Measurements from ENCODE around the gene IL36RN. TPM values are rescaled to one million over a fixed set of nuclear protein-coding genes. Genes with fewer than 3 reads are reported as not detected.
"Not testable (repeated sequence)": the region's sequence is repeated elsewhere in the genome, so short reads cannot be mapped to it uniquely, and the experiment has no call there.

The IL36RN gene
- total RNA-seq, 4 donors from 2014 or later: not detected

GRCh38 chr2:113089916-113090315, 30.9 kb downstream of the IL36RN start:
- TF ChIP-seq CTCF (IDR thresholded peaks at IDR 0.05): no peak
- TF ChIP-seq POLR2A (IDR thresholded peaks at IDR 0.05): no peak
- Histone ChIP-seq H3K36me3 (no peaks in the 10 kb centered on the region), H3K27ac (no peak overlapping the region), H3K4me3 (no peak overlapping the region), H3K27me3 (no peaks in the 10 kb centered on the region), H3K9me3 (no peaks in the 10 kb centered on the region), H3K4me1 (no peaks in the 10 kb centered on the region)
- DNase-seq: no peak

DNA sequence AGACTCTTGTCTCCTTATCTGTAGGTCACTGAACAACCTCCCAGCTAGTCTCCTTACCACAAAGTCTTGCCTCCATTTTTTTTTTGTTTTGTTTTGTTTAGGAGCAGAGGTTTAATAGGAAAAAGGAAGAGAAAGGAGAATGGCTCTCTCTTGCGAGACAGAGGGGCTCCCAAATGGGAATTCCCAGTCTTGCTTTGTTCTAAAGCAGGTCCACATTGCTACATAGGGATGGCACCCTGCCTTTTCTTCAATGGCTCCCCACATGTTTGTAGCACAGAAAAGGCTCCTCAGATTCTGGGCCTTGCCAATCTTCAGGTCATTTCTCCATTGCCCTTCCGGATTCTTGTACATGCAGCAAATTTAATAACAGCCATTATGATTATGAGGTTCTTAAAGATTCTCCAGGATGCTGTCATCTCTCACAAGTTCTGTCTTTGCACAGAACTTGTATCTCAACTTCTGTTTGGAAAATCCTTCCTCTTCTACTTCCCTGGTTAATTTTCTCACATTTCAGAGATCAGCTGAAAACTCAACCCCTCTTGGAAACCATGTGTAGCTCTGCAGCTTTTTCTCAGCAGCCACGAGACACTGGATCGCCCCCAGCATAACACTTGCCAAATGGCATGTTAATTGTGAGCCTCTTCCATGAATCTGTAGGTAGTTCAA, 32.4 kb downstream of the IL36RN start:
- Histone ChIP-seq H3K27ac (no peak overlapping the region), H3K4me3 (no peak overlapping the region), H3K36me3 (no peaks in the 10 kb centered on the region), H3K27me3 (no peaks in the 10 kb centered on the region), H3K4me1 (no peaks in the 10 kb centered on the region), H3K9me3 (no peaks in the 10 kb centered on the region)
- DNase-seq: no peak
- TF ChIP-seq POLR2A (IDR thresholded peaks at IDR 0.05): no peak
- TF ChIP-seq CTCF (IDR thresholded peaks at IDR 0.05): no peak

- no peaks in the 10 kb centered on the region for H3K27me3 ChIP-seq
- DNase-seq: no peak
- no peaks in the 10 kb centered on the region for H3K36me3 ChIP-seq
- H3K4me3 ChIP-seq: no peak overlapping the region
- H3K27ac ChIP-seq: no peak overlapping the region
- H3K4me1 ChIP-seq: no peaks in the 10 kb centered on the region
- H3K9me3 ChIP-seq: no peaks in the 10 kb centered on the region
- TF ChIP-seq CTCF (IDR thresholded peaks at IDR 0.05) (no peak), POLR2A (IDR thresholded peaks at IDR 0.05) (no peak)
These were observed 34.0 kb downstream of the IL36RN start for GRCh38 chr2:113092864-113093612.

DNA sequence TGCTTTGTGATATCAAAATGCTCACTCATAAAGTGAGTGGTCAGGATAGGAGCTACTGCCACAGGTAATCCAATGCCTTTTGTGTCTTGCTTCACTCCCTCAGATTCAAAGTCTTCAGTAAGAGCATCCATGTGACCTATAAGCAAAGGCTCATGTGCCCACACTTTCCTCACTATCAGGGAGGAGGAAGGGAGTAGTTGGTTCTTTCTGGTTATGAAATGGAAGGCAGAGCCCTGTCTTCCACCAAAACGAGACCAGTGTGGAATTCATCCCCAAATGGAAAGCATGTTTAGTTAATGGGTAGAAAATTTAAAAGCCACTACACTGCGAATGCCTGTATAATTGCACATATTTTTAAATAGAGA, 34.6 kb downstream of the IL36RN start:
- H3K27me3 ChIP-seq: no peaks in the 10 kb centered on the region
- H3K4me1 ChIP-seq: no peaks in the 10 kb centered on the region
- H3K36me3 ChIP-seq: no peaks in the 10 kb centered on the region
- H3K27ac ChIP-seq: no peak overlapping the region
- TF ChIP-seq POLR2A (IDR thresholded peaks at IDR 0.05) (no peak), CTCF (IDR thresholded peaks at IDR 0.05) (no peak)
- no peak for DNase-seq
- no peaks in the 10 kb centered on the region for H3K9me3 ChIP-seq
- H3K4me3 ChIP-seq: no peak overlapping the region

GRCh38 chr2:113096306-113096705, 37.3 kb downstream of the IL36RN start:
- not testable (repeated sequence) for H3K4me3 ChIP-seq, H3K27ac ChIP-seq, H3K9me3 ChIP-seq, DNase-seq, H3K36me3 ChIP-seq, H3K4me1 ChIP-seq, H3K27me3 ChIP-seq

GRCh38 chr2:113096842-113097618, 38.0 kb downstream of the IL36RN start:
- not testable (repeated sequence) for H3K27me3 ChIP-seq, H3K36me3 ChIP-seq, H3K4me1 ChIP-seq, DNase-seq, H3K4me3 ChIP-seq, H3K9me3 ChIP-seq, H3K27ac ChIP-seq
